RWPE1 (cell line): ENCODE results near the gene OSTN.

ENCODE experiments used
- CTCF ChIA-PET: fragments of 350-600 bp; sonication (Branson Sonifier 250); formaldehyde crosslinking; extraction: SDS; loops from one replicate; lab custom pipeline; 2021; lab: Yijun Ruan, JAX
- POLR2A ChIA-PET: fragments of 400-600 bp; formaldehyde crosslinking; extraction: SDS; loops from one replicate; lab custom pipeline; 2020; ENCODE audit warnings: antibody characterized with exemption; ENCODE audit not compliant: low non-redundant PET; lab: Yijun Ruan, JAX
- DNase-seq: peaks from one replicate; pipeline ENCODE4 v3.0.0; 2012; ENCODE audit warnings: low spot score
- H3K27ac ChIP-seq: fragments of 450-650 bp; 2 replicates; pipeline ENCODE4 v1.5.1; 2017
- CTCF ChIP-seq: fragments of 450-650 bp; conservative IDR thresholded peaks from 2 replicates; pipeline ENCODE4 v1.5.1; 2017; ENCODE audit warnings: low read depth, mild to moderate bottlenecking

The OSTN gene

DNA sequence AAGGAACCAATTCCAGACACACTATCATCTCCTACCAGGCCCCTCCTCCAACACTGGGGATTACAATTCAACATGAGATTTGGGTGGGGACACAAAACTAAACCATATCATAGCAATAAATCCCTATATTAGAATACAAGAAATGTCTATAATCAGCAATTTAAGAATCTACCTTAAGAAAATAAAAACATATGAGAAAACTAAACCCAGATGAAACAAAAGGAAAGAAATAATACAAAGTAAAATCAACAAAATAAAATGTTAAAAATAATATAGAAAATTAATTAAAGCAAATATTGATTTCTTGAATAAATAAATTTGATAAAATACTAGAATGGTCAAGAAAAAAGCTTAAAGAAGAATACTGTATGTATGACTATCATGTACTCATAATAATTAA is 6.1 kb upstream of the OSTN start:
- TF ChIP-seq CTCF = no peak
- H3K27ac ChIP-seq = no peak overlapping the region
- ChIA-PET POLR2A (no interaction called here), CTCF (no interaction called here)
- DNase-seq = no peak

GRCh38 chr3:191197761-191198306 is 1.2 kb upstream of the OSTN start:
- DNase-seq = no peak
- TF ChIP-seq CTCF = no peak
- POLR2A ChIA-PET = no interaction called here
- CTCF ChIA-PET = no interaction called here
- no peak overlapping the region for H3K27ac ChIP-seq

- no peak for DNase-seq
- no peak overlapping the region for H3K27ac ChIP-seq
- ChIA-PET CTCF (no interaction called here), POLR2A (no interaction called here)
- TF ChIP-seq CTCF = no peak
Observed at GRCh38 chr3:191198480-191198879, 561 bp upstream of the OSTN start.

- TF ChIP-seq CTCF = no peak
- ChIA-PET CTCF (no interaction called here), POLR2A (no interaction called here)
- no peak overlapping the region for H3K27ac ChIP-seq
- DNase-seq = no peak
Observed at GRCh38 chr3:191210032-191210431, 11.0 kb downstream of the OSTN start.

GRCh38 chr3:191216510-191216909 is 17.5 kb downstream of the OSTN start:
- H3K27ac ChIP-seq = no peak overlapping the region
- DNase-seq = no peak
- TF ChIP-seq CTCF = no peak
- POLR2A ChIA-PET = no interaction called here
- CTCF ChIA-PET = no interaction called here

DNA sequence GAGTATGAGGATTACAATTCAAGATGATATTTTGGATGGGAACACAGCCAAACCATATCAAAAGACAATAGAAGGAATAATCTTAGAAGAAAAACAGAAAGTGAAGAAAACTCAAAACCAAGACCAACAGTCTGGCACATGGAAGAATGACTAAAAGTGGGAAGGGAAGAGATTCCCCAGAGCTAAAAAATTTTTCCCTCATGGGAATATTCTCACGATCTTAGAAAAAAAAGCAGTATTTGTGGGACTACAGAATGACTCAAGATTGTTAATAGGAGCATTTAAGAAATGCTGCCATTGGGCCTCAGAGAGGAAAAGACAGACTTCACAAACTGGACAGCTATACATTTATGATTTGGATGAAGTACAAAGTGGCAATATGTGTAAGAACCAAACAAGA is 18.3 kb downstream of the OSTN start:
- ChIA-PET CTCF (no interaction called here), POLR2A (no interaction called here)
- no peak for TF ChIP-seq CTCF
- no peak overlapping the region for H3K27ac ChIP-seq
- no peak for DNase-seq

- no peak for TF ChIP-seq CTCF
- ChIA-PET CTCF (no interaction called here), POLR2A (no interaction called here)
- no peak overlapping the region for H3K27ac ChIP-seq
- no peak for DNase-seq
Observed at GRCh38 chr3:191220908-191221307, 21.9 kb downstream of the OSTN start.
